Measurements from ENCODE around the gene CCSER1.

- TF ChIP-seq MAX (IDR thresholded peaks at IDR 0.05) (no peak), SIN3A (conservative IDR thresholded peaks at IDR 0.05 in 1 of 2, IDR thresholded peaks at IDR 0.05 in 1 of 2; ENCODE audit: low read depth in 1 of 2, low read length in 2 of 2) (no peak), CTCF (IDR thresholded peaks at IDR 0.05; ENCODE audit: control extremely low read depth in 1 of 3, insufficient read depth in 1 of 3, low read depth in 1 of 3, low read length in 3 of 3) (no peak), CEBPB (IDR thresholded peaks at IDR 0.05; ENCODE audit: low read depth, low read length) (no peak)
Observed at GRCh38 chr4:90572996-90573395, 445.8 kb downstream of the CCSER1 start.
